Measurements from ENCODE around the gene IMMP2L. TPM values are rescaled to one million over a fixed set of nuclear protein-coding genes. Genes with fewer than 3 reads are reported as not detected.

IMMP2L gene
- total RNA-seq, 4 donors from 2014 or later, result 2.6 to 69.1 (median 34.7) TPM

DNA sequence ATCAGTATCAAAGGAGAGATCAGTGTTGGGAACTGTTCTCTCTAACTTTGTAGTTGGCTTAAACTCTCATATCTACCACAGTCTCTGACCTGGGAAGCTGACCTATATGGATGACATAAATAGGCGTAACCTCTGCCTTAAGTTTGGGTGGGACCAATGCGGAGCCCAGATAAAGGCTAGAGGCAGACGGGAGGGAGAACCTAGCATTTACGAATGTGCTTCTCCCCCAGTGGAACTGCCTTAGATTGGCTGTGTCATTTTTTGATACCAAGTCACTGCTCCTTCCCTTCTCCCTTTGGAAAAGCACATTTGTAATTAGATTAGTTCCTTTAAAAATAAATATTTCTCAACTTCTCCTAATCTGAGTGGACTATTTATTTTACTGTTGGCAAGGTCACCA lies 495.0 kb downstream of the IMMP2L start:
- TF ChIP-seq POLR2A (IDR thresholded peaks at IDR 0.05), result no peak
- TF ChIP-seq, protein P1, sequence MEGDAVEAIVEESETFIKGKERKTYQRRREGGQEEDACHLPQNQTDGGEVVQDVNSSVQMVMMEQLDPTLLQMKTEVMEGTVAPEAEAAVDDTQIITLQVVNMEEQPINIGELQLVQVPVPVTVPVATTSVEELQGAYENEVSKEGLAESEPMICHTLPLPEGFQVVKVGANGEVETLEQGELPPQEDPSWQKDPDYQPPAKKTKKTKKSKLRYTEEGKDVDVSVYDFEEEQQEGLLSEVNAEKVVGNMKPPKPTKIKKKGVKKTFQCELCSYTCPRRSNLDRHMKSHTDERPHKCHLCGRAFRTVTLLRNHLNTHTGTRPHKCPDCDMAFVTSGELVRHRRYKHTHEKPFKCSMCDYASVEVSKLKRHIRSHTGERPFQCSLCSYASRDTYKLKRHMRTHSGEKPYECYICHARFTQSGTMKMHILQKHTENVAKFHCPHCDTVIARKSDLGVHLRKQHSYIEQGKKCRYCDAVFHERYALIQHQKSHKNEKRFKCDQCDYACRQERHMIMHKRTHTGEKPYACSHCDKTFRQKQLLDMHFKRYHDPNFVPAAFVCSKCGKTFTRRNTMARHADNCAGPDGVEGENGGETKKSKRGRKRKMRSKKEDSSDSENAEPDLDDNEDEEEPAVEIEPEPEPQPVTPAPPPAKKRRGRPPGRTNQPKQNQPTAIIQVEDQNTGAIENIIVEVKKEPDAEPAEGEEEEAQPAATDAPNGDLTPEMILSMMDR (IDR thresholded peaks at IDR 0.05), result no peak
- no peak for DNase-seq
- Histone ChIP-seq H3K9me3 (no peaks in the 10 kb centered on the region), H3K27me3 (no peaks in the 10 kb centered on the region), H3K27ac (no peak overlapping the region), H3K4me3 (no peak overlapping the region), H3K4me1 (no peaks in the 10 kb centered on the region), H3K36me3 (no peaks in the 10 kb centered on the region)
- intact Hi-C loops (cut with DNase I; ENCODE audit: low total_unique reads), result no loop called here

DNA sequence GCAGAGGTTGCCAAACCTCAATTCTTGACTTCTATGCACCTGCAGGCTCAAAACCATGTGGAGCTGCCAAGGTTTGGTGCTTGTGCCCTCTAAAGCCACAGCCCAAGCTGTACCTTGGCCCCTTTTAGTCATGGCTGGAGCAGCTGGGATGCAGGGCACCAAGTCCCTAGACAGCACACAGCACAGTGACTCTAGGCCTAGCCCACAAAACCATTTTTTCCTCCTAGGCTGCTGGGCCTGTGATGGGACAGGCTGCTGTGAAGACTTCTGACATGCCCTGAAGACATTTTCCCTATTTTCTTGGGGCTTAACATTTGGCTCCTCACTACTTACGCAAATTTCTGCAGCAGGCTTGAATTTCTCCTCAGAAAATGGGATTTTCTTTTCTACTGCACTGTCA lies 499.1 kb downstream of the IMMP2L start:
- no peak for DNase-seq
- Histone ChIP-seq H3K4me1 (no peaks in the 10 kb centered on the region), H3K4me3 (no peak overlapping the region), H3K27me3 (no peaks in the 10 kb centered on the region), H3K36me3 (no peaks in the 10 kb centered on the region), H3K27ac (no peak overlapping the region), H3K9me3 (no peaks in the 10 kb centered on the region)
- no peak for TF ChIP-seq POLR2A (IDR thresholded peaks at IDR 0.05)
- TF ChIP-seq, protein P1 (IDR thresholded peaks at IDR 0.05), result no peak
- intact Hi-C loops (cut with DNase I; ENCODE audit: low total_unique reads), result no loop called here

DNA sequence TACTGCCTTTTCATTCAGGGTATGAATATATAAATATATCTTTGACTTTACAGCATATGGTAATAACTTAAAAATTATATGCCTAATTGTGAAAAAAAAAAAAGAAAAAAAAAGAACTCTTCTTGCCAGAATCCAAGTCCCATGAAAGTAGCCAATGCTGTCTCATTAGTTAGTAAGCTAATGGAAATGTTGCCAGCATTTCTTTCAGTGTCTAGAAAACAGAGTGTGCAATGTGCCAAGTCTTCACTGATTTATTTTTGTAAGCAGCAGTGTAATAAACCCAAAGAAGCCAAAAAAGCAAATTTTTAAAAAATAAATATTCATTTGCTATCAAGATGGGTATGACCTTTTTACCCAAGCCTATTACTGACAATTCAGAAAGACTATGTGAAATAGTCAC lies 502.5 kb downstream of the IMMP2L start:
- TF ChIP-seq, protein P1 (IDR thresholded peaks at IDR 0.05), result no peak
- no peak for TF ChIP-seq POLR2A (IDR thresholded peaks at IDR 0.05)
- Histone ChIP-seq H3K36me3 (no peaks in the 10 kb centered on the region), H3K4me1 (no peaks in the 10 kb centered on the region), H3K27ac (no peak overlapping the region), H3K4me3 (no peak overlapping the region), H3K9me3 (no peaks in the 10 kb centered on the region), H3K27me3 (no peaks in the 10 kb centered on the region)
- intact Hi-C loops (cut with DNase I; ENCODE audit: low total_unique reads), result no loop called here
- DNase-seq, result no peak

DNA sequence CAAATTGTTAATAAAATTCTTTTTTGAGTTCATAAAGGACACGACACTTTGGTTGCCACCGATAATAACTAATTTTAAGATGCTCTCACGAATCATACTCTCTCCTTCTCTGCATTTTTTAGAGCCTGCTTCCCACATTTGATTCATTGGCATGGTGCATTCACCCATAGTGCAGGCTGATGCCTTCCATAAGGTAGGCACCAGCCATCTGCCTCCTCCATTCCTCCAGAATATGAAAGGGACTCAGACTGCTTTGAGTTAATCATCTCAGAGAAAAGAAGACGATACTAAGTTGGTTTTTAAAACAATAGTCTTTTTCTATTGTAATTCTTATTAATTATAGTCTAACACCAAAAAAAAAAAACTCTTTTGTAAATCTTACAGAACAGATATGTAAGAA lies 505.2 kb downstream of the IMMP2L start:
- Histone ChIP-seq H3K4me1 (no peaks in the 10 kb centered on the region), H3K27ac (no peak overlapping the region), H3K9me3 (no peaks in the 10 kb centered on the region), H3K27me3 (no peaks in the 10 kb centered on the region), H3K4me3 (no peak overlapping the region), H3K36me3 (no peaks in the 10 kb centered on the region)
- TF ChIP-seq, protein P1 (IDR thresholded peaks at IDR 0.05), result no peak
- TF ChIP-seq POLR2A (IDR thresholded peaks at IDR 0.05), result no peak
- no peak for DNase-seq
- intact Hi-C loops (cut with DNase I; ENCODE audit: low total_unique reads), result no loop called here

DNA sequence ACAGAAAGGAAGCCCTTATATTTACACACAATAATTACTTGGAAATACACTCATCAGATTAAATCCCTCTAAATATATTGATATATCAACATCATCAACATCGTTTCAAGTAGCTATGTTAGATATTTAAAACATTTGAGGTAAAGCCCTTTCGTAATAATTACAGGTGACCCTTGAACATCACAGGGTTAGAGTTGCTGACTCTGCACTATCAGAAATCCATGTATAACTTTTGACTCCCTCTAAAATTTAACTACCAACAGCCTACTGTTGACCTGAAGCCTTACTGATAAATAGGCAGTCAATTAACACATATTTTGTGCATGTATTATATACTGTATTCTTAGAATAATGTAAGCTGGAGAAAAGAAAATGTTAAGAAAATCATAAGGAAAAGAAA lies 505.9 kb downstream of the IMMP2L start:
- no peak for DNase-seq

More for the DNA sequence above, 505.9 kb downstream of the IMMP2L start:
- Histone ChIP-seq H3K27me3 (no peaks in the 10 kb centered on the region), H3K9me3 (no peaks in the 10 kb centered on the region), H3K4me1 (no peaks in the 10 kb centered on the region), H3K4me3 (no peak overlapping the region), H3K27ac (no peak overlapping the region), H3K36me3 (no peaks in the 10 kb centered on the region)
- intact Hi-C loops (cut with DNase I; ENCODE audit: low total_unique reads), result no loop called here
- TF ChIP-seq POLR2A (IDR thresholded peaks at IDR 0.05), result no peak
- TF ChIP-seq, protein P1 (IDR thresholded peaks at IDR 0.05), result no peak

Data from uterus (tissue), 4 donors.